ENCODE results near the gene YTHDF1. TPM values are rescaled to one million over a fixed set of nuclear protein-coding genes. Genes with fewer than 3 reads are reported as not detected.

The YTHDF1 gene
- total RNA-seq, 1 donor from 2014 or later, result 27.1 TPM

- FAIRE-seq (no peak), DNase-seq (ENCODE audit: low read depth) (peak; percentile 39)
- H3K27me3 ChIP-seq (ENCODE audit: control insufficient read depth, insufficient read depth, low read length), result no peaks in the 10 kb centered on the region
- no peak overlapping the region for H3K4me3 ChIP-seq (ENCODE audit: low read depth, low read length)
- no peaks in the 10 kb centered on the region for H3K36me3 ChIP-seq (ENCODE audit: control insufficient read depth, insufficient read depth, low read length)
- peak; percentile 78 for TF ChIP-seq CTCF (IDR thresholded peaks at IDR 0.05; ENCODE audit: insufficient read depth, low read length, severe bottlenecking)
These were observed 14.9 kb upstream of the YTHDF1 start for GRCh38 chr20:63230800-63231268.

- no peak for FAIRE-seq
- TF ChIP-seq CTCF (IDR thresholded peaks at IDR 0.05; ENCODE audit: insufficient read depth, low read length, severe bottlenecking), result no peak
- Histone ChIP-seq H3K27me3 (ENCODE audit: control insufficient read depth, insufficient read depth, low read length) (no peaks in the 10 kb centered on the region), H3K4me3 (ENCODE audit: low read depth, low read length) (no peak overlapping the region), H3K36me3 (ENCODE audit: control insufficient read depth, insufficient read depth, low read length) (no peaks in the 10 kb centered on the region)
- DNase-seq (ENCODE audit: low read depth), result no peak
These were observed 12.9 kb upstream of the YTHDF1 start for GRCh38 chr20:63228806-63229205.

- no peak for DNase-seq (ENCODE audit: low read depth)
- H3K27me3 ChIP-seq (ENCODE audit: control insufficient read depth, insufficient read depth, low read length), result no peaks in the 10 kb centered on the region
- no peaks in the 10 kb centered on the region for H3K36me3 ChIP-seq (ENCODE audit: control insufficient read depth, insufficient read depth, low read length)
- no peak for TF ChIP-seq CTCF (IDR thresholded peaks at IDR 0.05; ENCODE audit: insufficient read depth, low read length, severe bottlenecking)
- FAIRE-seq, result no peak
- H3K4me3 ChIP-seq (ENCODE audit: low read depth, low read length), result no peak overlapping the region
These were observed 11.3 kb upstream of the YTHDF1 start for GRCh38 chr20:63227260-63227659.

GRCh38 chr20:63226042-63226943 lies 10.4 kb upstream of the YTHDF1 start:
- no peaks in the 10 kb centered on the region for H3K27me3 ChIP-seq (ENCODE audit: control insufficient read depth, insufficient read depth, low read length)
- H3K4me3 ChIP-seq (ENCODE audit: low read depth, low read length), result no peak overlapping the region
- FAIRE-seq, result no peak
- no peaks in the 10 kb centered on the region for H3K36me3 ChIP-seq (ENCODE audit: control insufficient read depth, insufficient read depth, low read length)
- no peak for TF ChIP-seq CTCF (IDR thresholded peaks at IDR 0.05; ENCODE audit: insufficient read depth, low read length, severe bottlenecking)
- no peak for DNase-seq (ENCODE audit: low read depth)

- Histone ChIP-seq H3K36me3 (ENCODE audit: control insufficient read depth, insufficient read depth, low read length) (no peaks in the 10 kb centered on the region), H3K4me3 (ENCODE audit: low read depth, low read length) (no peak overlapping the region), H3K27me3 (ENCODE audit: control insufficient read depth, insufficient read depth, low read length) (peaks cover 3% of the 10 kb centered on the region)
- DNase-seq (ENCODE audit: low read depth), result no peak
- no peak for FAIRE-seq
- no peak for TF ChIP-seq CTCF (IDR thresholded peaks at IDR 0.05; ENCODE audit: insufficient read depth, low read length, severe bottlenecking)
These were observed 9.1 kb upstream of the YTHDF1 start for GRCh38 chr20:63225082-63225454.

All from bronchial epithelial cell (primary cell).